Lung (tissue), 12 donors: ENCODE data around the gene GABRB2. TPM values are rescaled to one million over a fixed set of nuclear protein-coding genes. Genes with fewer than 3 reads are reported as not detected.

ENCODE experiments used
- ATAC-seq: fragments of 200-7000 bp; cut with Tn5 transposase; one replicate; pipeline ENCODE4 v1.9.1; 2020; ENCODE audit warnings: moderate number of reproducible peaks; ENCODE audit not compliant: insufficient read depth, low FRiP score
- DNase-seq, 3 donors: peaks; one replicate each; pipeline ENCODE4 v3.0.0-alpha.2; 2013 to 2017
- H3K27ac ChIP-seq, 2 donors: one replicate each; pipeline ENCODE4 v1.5.1; 2013; ENCODE audit warnings: mild to moderate bottlenecking in 2 of 2, moderate library complexity in 2 of 2, control low read depth in 1 of 2, inconsistent platforms in 1 of 2, low read depth in 1 of 2, low read length in 1 of 2
- H3K27me3 ChIP-seq, 3 donors: one replicate each; pipeline ENCODE4 v1.5.1; 2013; ENCODE audit warnings: low read length in 2 of 3; ENCODE audit not compliant: control insufficient read depth in 3 of 3, insufficient read depth in 3 of 3
- H3K36me3 ChIP-seq, 4 donors: one replicate each; pipeline ENCODE4 v1.5.1; 2013; ENCODE audit warnings: low read length in 4 of 4, mild to moderate bottlenecking in 1 of 4, moderate library complexity in 1 of 4; ENCODE audit not compliant: control insufficient read depth in 4 of 4, insufficient read depth in 4 of 4
- H3K4me1 ChIP-seq, 5 donors: one replicate each; pipeline ENCODE4 v1.5.1; 2013; ENCODE audit warnings: low read length in 5 of 5, mild to moderate bottlenecking in 2 of 5, moderate library complexity in 1 of 5; ENCODE audit not compliant: control insufficient read depth in 5 of 5, insufficient read depth in 5 of 5
- H3K4me3 ChIP-seq: one replicate; pipeline ENCODE4 v1.5.1; 2013; ENCODE audit warnings: mild to moderate bottlenecking, control low read depth, moderate library complexity
- H3K9ac ChIP-seq, 2 donors: one replicate each; pipeline ENCODE4 v1.5.1; 2013; ENCODE audit warnings: low read length in 2 of 2, control low read depth in 1 of 2; ENCODE audit not compliant: insufficient read depth in 1 of 2
- H3K9me3 ChIP-seq, 4 donors: one replicate each; pipeline ENCODE4 v1.5.1; 2013; ENCODE audit warnings: low read length in 3 of 4, mild to moderate bottlenecking in 1 of 4, moderate library complexity in 1 of 4; ENCODE audit not compliant: control insufficient read depth in 4 of 4, insufficient read depth in 3 of 4
- WGBS, 2 donors: extraction: QIAGEN DNeasy Blood & Tissue Kit; methylation state at CpG; one replicate each; pipeline ENCODE4 v1.1.7; 2013; 5-methylcytosine and 5-hydroxymethylcytosine counted together
- polyA plus RNA-seq, 2 donors: library from polyadenylated mRNA; stranded (reverse); fragments of 200-250 nt; gene quantifications; one replicate each; pipeline ENCODE4 v1.2.1, GENCODE V29; 2013
- total RNA-seq, 2 donors: library from RNA; depleted of rRNA in 1 of 2; stranded (reverse); fragments of >200 nt in 1 of 2; gene quantifications; one replicate each; pipeline ENCODE4 v1.2.1, GENCODE V29; 2014 to 2021
- TF ChIP-seq, protein P1 (sequence below): IDR thresholded peaks from 2 replicates; pipeline ENCODE4 v1.5.1; 2012; ENCODE audit warnings: mild to moderate bottlenecking; ENCODE audit errors: control extremely low read depth, extremely low read depth
- donor health status: control.
- donor health status: control.
- donor health status: Bipolar disorder and iron deficiency.
- donor health status: healthy.
- donor health status: DM: yes; HTN: yes; CAD: no.

Gene GABRB2
- total and polyA plus RNA-seq, 4 donors, result 0.28 to 6.8 (median 0.86) TPM

DNA sequence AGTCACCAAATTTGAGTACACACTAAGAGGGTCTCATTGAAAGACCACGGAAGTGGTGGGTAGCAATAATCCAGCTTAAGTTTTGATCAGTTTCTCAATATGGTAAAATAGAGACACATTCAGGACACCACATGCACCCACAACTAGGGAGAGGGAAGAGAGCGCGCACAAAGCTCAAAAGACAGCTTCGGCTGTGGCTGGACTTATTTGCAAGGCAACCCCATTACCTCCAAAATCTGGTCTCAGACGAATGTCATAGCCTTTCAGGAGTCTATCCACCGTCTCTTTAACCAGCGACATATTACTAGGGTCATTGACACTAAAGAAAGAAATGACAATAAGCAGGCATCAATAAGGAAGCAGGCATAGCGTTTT lies 443 bp downstream of the GABRB2 start:
- peaks cover 0 to 51% (median 34%) of the 10 kb centered on the region in 3 donors for H3K27me3 ChIP-seq
- no peak overlapping the region for H3K27ac ChIP-seq
- no peak for DNase-seq
- TF ChIP-seq, protein P1, sequence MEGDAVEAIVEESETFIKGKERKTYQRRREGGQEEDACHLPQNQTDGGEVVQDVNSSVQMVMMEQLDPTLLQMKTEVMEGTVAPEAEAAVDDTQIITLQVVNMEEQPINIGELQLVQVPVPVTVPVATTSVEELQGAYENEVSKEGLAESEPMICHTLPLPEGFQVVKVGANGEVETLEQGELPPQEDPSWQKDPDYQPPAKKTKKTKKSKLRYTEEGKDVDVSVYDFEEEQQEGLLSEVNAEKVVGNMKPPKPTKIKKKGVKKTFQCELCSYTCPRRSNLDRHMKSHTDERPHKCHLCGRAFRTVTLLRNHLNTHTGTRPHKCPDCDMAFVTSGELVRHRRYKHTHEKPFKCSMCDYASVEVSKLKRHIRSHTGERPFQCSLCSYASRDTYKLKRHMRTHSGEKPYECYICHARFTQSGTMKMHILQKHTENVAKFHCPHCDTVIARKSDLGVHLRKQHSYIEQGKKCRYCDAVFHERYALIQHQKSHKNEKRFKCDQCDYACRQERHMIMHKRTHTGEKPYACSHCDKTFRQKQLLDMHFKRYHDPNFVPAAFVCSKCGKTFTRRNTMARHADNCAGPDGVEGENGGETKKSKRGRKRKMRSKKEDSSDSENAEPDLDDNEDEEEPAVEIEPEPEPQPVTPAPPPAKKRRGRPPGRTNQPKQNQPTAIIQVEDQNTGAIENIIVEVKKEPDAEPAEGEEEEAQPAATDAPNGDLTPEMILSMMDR, result no peak
- H3K9ac ChIP-seq, result peak overlapping the region in 1 of 2 donors; percentile 4
- ATAC-seq, result no peak
- H3K4me1 ChIP-seq, result peaks cover 0 to 10% (median 3%) of the 10 kb centered on the region in 5 donors
- 13% methylated on average over 8 of the region's 8 CpGs for WGBS, 2 donors
- peaks cover 0 to 3% (median 0%) of the 10 kb centered on the region in 4 donors for H3K9me3 ChIP-seq
- no peaks in the 10 kb centered on the region for H3K36me3 ChIP-seq
- no peak overlapping the region for H3K4me3 ChIP-seq

DNA sequence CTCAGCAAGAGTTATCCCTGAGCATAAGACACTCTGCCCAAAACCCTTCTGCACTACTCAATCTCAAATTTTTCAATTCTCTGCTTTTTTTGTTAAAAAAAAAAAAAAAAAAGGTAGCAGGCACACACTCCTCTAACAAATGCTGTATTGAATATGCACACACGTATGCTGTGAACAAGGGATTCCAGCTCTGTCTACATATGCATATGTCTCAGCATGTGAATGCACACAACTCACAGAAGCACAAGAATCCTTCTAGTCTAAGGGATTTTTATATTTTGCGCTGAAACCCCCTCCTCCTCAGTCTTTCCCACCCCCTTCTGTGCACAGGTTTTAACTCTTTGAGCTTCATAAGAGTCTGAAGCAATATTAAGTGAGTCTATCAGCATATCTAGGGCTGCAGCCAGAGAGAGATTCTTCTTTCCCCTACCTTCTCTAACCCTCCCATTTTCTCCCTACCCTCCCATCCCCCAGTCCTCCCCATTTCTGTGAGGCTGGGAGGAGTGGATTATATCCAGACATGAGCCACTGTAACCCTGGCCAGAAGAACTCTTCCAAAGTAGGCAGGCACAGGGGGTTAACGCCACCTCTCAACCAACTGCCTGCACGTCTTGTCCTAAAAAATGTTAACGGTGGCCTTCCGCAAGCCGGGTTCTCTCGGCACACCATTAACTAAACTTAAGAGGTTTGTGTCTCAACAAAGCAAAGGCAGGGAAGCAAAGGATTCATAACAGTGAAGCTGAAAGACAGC lies 1.0 kb downstream of the GABRB2 start:
- Histone ChIP-seq H3K36me3 (no peaks in the 10 kb centered on the region), H3K4me3 (no peak overlapping the region), H3K9me3 (peaks cover 0 to 3% (median 0%) of the 10 kb centered on the region in 4 donors), H3K27ac (no peak overlapping the region), H3K27me3 (peaks cover 0 to 51% (median 34%) of the 10 kb centered on the region in 3 donors), H3K4me1 (peaks cover 0 to 10% (median 3%) of the 10 kb centered on the region in 5 donors), H3K9ac (peak overlapping the region in 1 of 2 donors; percentile 4)
- DNase-seq (peak in 2 of 3 donors; percentile 0 to 2), ATAC-seq (no peak)
- TF ChIP-seq, protein P1, result no peak
- WGBS, 2 donors, result 15 to 18% methylated on average over 8 of the region's 8 CpGs

DNA sequence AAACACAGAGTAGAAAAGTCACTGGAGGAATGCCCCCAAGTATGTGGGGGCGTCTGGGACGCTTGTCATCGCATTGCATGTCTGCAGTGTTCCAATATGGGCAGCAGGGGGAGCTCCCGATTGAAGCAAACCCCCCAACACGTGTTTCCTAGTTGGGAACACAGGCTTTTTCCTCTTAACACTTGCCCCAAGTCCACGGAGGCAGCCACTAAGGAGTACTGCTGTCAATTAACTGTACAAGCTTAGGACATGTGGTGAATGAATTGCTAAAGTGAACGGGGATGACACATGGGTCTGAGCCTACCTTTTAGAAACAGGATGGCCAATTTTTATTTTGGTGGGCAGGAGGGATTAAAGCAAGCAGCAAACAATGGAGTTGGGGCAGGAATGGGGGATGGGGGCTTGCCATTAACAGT lies 2.2 kb downstream of the GABRB2 start:
- peaks cover 0 to 43% (median 29%) of the 10 kb centered on the region in 3 donors for H3K27me3 ChIP-seq
- TF ChIP-seq, protein P1, result peak; percentile 6
- peak; percentile 24 to 61 (median 44) for DNase-seq
- peak; percentile 38 for ATAC-seq
- H3K4me1 ChIP-seq, result peaks cover 0 to 10% (median 3%) of the 10 kb centered on the region in 5 donors
- peaks cover 0 to 3% (median 0%) of the 10 kb centered on the region in 4 donors for H3K9me3 ChIP-seq
- H3K4me3 ChIP-seq, result no peak overlapping the region
- 1 to 3% methylated on average over 7 of the region's 7 CpGs for WGBS, 2 donors
- H3K9ac ChIP-seq, result no peak overlapping the region
- H3K27ac ChIP-seq, result no peak overlapping the region
- no peaks in the 10 kb centered on the region for H3K36me3 ChIP-seq
